ENCODE results near the gene DPP6. TPM values are rescaled to one million over a fixed set of nuclear protein-coding genes. Genes with fewer than 3 reads are reported as not detected.
A peak's percentile ranks its signal among the peaks of the same experiment; 100 is the strongest.

DPP6 gene
- polyA plus RNA-seq, 1 of the 3 experiments (the other 2 are of a cell fraction), result not detected

GRCh38 chr7:154774303-154774969 is 722.2 kb downstream of the DPP6 start:
- Histone ChIP-seq H3K4me1 (ENCODE audit: control insufficient read depth in 1 of 2, insufficient read depth in 2 of 2, low read depth in 1 of 2, low read length in 1 of 2) (peaks cover 0 to 17% of the 10 kb centered on the region in 2 experiments; a peak in 2 of 4 replicates), H2AFZ (ENCODE audit: low read depth) (no peak overlapping the region), H3K9ac (no peak overlapping the region), H3K9me3 (no peaks in the 10 kb centered on the region), H3K27ac (ENCODE audit: low read depth in 2 of 2, low read length in 1 of 2) (peak overlapping the region in 1 of 2 experiments; percentile 76; a peak in 1 of 4 replicates), H3K36me3 (replicated peaks in 1 of 2; ENCODE audit: control insufficient read depth in 1 of 2, insufficient read depth in 2 of 2, low read length in 1 of 2) (no peaks in the 10 kb centered on the region), H4K20me1 (ENCODE audit: insufficient read depth) (no peaks in the 10 kb centered on the region), H3K4me3 (ENCODE audit: low read depth in 2 of 2, low read length in 1 of 2) (no peak overlapping the region), H3K9me2 (no peaks in the 10 kb centered on the region), H3K27me3 (ENCODE audit: insufficient read depth) (no peaks in the 10 kb centered on the region), H3K4me2 (no peak overlapping the region), H3K79me2 (ENCODE audit: insufficient read depth) (no peaks in the 10 kb centered on the region), H3F3A (replicated peaks; ENCODE audit: insufficient read depth) (no peaks in the 10 kb centered on the region)
- CTCF ChIA-PET, result interaction anchor here (0.9 to 4.7 kb wide), 4 partner anchors 10 to 134 kb away, joined by 3 to 19 read pairs (median 4); no protein-coding TSS in a partner anchor
- 10% methylated on average over 4 of the region's 4 CpGs for WGBS (ENCODE audit: low lambda C conversion rate)
- DNase-seq, result peak; percentile 70
- peak; percentile 67 for TF ChIP-seq GATA2 (CRISPR knock-in tag; IDR thresholded peaks at IDR 0.05)
- peak in 1 of 2 experiments; percentile 88; a peak in 2 of 4 replicates for TF ChIP-seq EP300 (IDR thresholded peaks at IDR 0.05; ENCODE audit: borderline replicate concordance in 1 of 2, low read depth in 1 of 2, low read length in 1 of 2)
- peak; percentile 92 for TF ChIP-seq FOXJ3 (CRISPR knock-in tag; IDR thresholded peaks at IDR 0.05)
- TF ChIP-seq RCOR1 (IDR thresholded peaks at IDR 0.05; ENCODE audit: low read length), result peak; percentile 60; the same call in 1 of the 2 replicates
- no peak for TF ChIP-seq TEAD4 (IDR thresholded peaks at IDR 0.05; ENCODE audit: borderline replicate concordance, insufficient read depth)
- POLR2A ChIA-PET, result no interaction called here

- H4K20me1 ChIP-seq (ENCODE audit: insufficient read depth), result no peaks in the 10 kb centered on the region
- no peak overlapping the region for H2AFZ ChIP-seq (ENCODE audit: low read depth)
- no peaks in the 10 kb centered on the region for H3K9me3 ChIP-seq
- no peak for TF ChIP-seq CHD2 (IDR thresholded peaks at IDR 0.05; ENCODE audit: low read length, partially characterized antibody)
- H3K4me2 ChIP-seq, result no peak overlapping the region
- no peak overlapping the region for H3K4me3 ChIP-seq (ENCODE audit: low read depth in 2 of 2, low read length in 1 of 2)
- H3K9me2 ChIP-seq, result no peaks in the 10 kb centered on the region
- H3K9ac ChIP-seq, result no peak overlapping the region
- 48% methylated on average over 8 of the region's 8 CpGs for WGBS (ENCODE audit: low lambda C conversion rate)
- no peak overlapping the region for H3K27ac ChIP-seq (ENCODE audit: low read depth in 2 of 2, low read length in 1 of 2)
- H3K4me1 ChIP-seq (ENCODE audit: control insufficient read depth in 1 of 2, insufficient read depth in 2 of 2, low read depth in 1 of 2, low read length in 1 of 2), result peaks cover 0 to 17% of the 10 kb centered on the region in 2 experiments; a peak in 2 of 4 replicates
- no peak for DNase-seq
- no peaks in the 10 kb centered on the region for H3K36me3 ChIP-seq (replicated peaks in 1 of 2; ENCODE audit: control insufficient read depth in 1 of 2, insufficient read depth in 2 of 2, low read length in 1 of 2)
- no peaks in the 10 kb centered on the region for H3F3A ChIP-seq (replicated peaks; ENCODE audit: insufficient read depth)
- H3K27me3 ChIP-seq (ENCODE audit: insufficient read depth), result no peaks in the 10 kb centered on the region
- no peaks in the 10 kb centered on the region for H3K79me2 ChIP-seq (ENCODE audit: insufficient read depth)
- ChIA-PET CTCF (interaction anchor here (0.8 to 5.2 kb wide), 5 partner anchors 8 to 32 kb away, joined by 3 to 33 read pairs (median 7); no protein-coding TSS in a partner anchor), POLR2A (no interaction called here)
Observed at GRCh38 chr7:154775681-154776080, 723.5 kb downstream of the DPP6 start.

- Histone ChIP-seq H3K4me1 (ENCODE audit: control insufficient read depth in 1 of 2, insufficient read depth in 2 of 2, low read depth in 1 of 2, low read length in 1 of 2) (peaks cover 0 to 17% of the 10 kb centered on the region in 2 experiments; a peak in 2 of 4 replicates), H4K20me1 (ENCODE audit: insufficient read depth) (no peaks in the 10 kb centered on the region), H3K9me2 (no peaks in the 10 kb centered on the region), H3K4me2 (no peak overlapping the region), H3K27ac (ENCODE audit: low read depth in 2 of 2, low read length in 1 of 2) (no peak overlapping the region), H3K9me3 (no peaks in the 10 kb centered on the region), H3K9ac (no peak overlapping the region), H3K79me2 (ENCODE audit: insufficient read depth) (no peaks in the 10 kb centered on the region), H3F3A (replicated peaks; ENCODE audit: insufficient read depth) (no peaks in the 10 kb centered on the region), H3K4me3 (ENCODE audit: low read depth in 2 of 2, low read length in 1 of 2) (no peak overlapping the region), H3K27me3 (ENCODE audit: insufficient read depth) (no peaks in the 10 kb centered on the region), H3K36me3 (replicated peaks in 1 of 2; ENCODE audit: control insufficient read depth in 1 of 2, insufficient read depth in 2 of 2, low read length in 1 of 2) (no peaks in the 10 kb centered on the region), H2AFZ (ENCODE audit: low read depth) (no peak overlapping the region)
- ChIA-PET POLR2A (no interaction called here), CTCF (interaction anchor here (0.8 to 5.2 kb wide), 14 partner anchors 9 to 257 kb away, joined by 3 to 33 read pairs (median 5); no protein-coding TSS in a partner anchor)
- WGBS (ENCODE audit: low lambda C conversion rate), result 23% methylated on average over 5 of the region's 5 CpGs
- no peak for DNase-seq
- TF ChIP-seq FOXM1 (IDR thresholded peaks at IDR 0.05; ENCODE audit: low read depth) (no peak), EP300 (IDR thresholded peaks at IDR 0.05; ENCODE audit: borderline replicate concordance in 1 of 2, low read depth in 1 of 2, low read length in 1 of 2) (no peak), FOSL2 (IDR thresholded peaks at IDR 0.05; ENCODE audit: borderline replicate concordance, low read depth) (no peak), CHD2 (IDR thresholded peaks at IDR 0.05; ENCODE audit: low read length, partially characterized antibody) (no peak), RAD21 (IDR thresholded peaks at IDR 0.05; ENCODE audit: low read length) (no peak), PBX3 (IDR thresholded peaks at IDR 0.05) (no peak), RCOR1 (IDR thresholded peaks at IDR 0.05; ENCODE audit: low read length) (no peak), YY1 (IDR thresholded peaks at IDR 0.05; ENCODE audit: low read depth) (no peak), RFX5 (IDR thresholded peaks at IDR 0.05; ENCODE audit: low read length) (no peak), USF1 (IDR thresholded peaks at IDR 0.05; ENCODE audit: borderline replicate concordance, low read depth) (no peak), GATA2 (CRISPR knock-in tag; IDR thresholded peaks at IDR 0.05) (no peak), SIN3A (IDR thresholded peaks at IDR 0.05; ENCODE audit: borderline replicate concordance, low read depth, low read length) (no peak), JUND (IDR thresholded peaks at IDR 0.05) (no peak), MEF2A (IDR thresholded peaks at IDR 0.05; ENCODE audit: borderline replicate concordance, low read depth) (no peak), ELF1 (IDR thresholded peaks at IDR 0.05) (no peak)
Observed at GRCh38 chr7:154776350-154776749, 724.2 kb downstream of the DPP6 start.
